ENCODE results near the gene FBXO9. TPM values are rescaled to one million over a fixed set of nuclear protein-coding genes. Genes with fewer than 3 reads are reported as not detected.

The FBXO9 gene
- total RNA-seq, 1 donor from 2014 or later = 50.8 TPM

GRCh38 chr6:53067849-53068361 is 2.7 kb downstream of the FBXO9 start:
- H3K27ac ChIP-seq = no peak overlapping the region
- H4K20me1 ChIP-seq (ENCODE audit: low read depth) = peaks cover 12% of the 10 kb centered on the region
- Mint-ChIP-seq H3K36me3 (peaks cover 2% of the 10 kb centered on the region), H3K9me3 (no peaks in the 10 kb centered on the region), H3K4me1 (peaks cover 10% of the 10 kb centered on the region), H3K4me3 (no peak overlapping the region), H3K27me3 (ENCODE audit: insufficient read depth, low read depth) (peaks cover 6% of the 10 kb centered on the region), H3K27ac (no peak overlapping the region)
- peaks cover 2% of the 10 kb centered on the region for H3K27me3 ChIP-seq
- no peak overlapping the region for H2AFZ ChIP-seq (replicated peaks)
- peaks cover 23% of the 10 kb centered on the region for H3K79me2 ChIP-seq (ENCODE audit: low read depth)
- no peaks in the 10 kb centered on the region for H3K9me3 ChIP-seq (ENCODE audit: low read depth)
- H3K4me2 ChIP-seq = no peak overlapping the region
- H3F3A ChIP-seq (ENCODE audit: low read depth) = peaks cover 1% of the 10 kb centered on the region
- DNase-seq (ENCODE audit: low spot score) = no peak
- no peaks in the 10 kb centered on the region for H3K36me3 ChIP-seq
- no peak overlapping the region for H3K9ac ChIP-seq
- no peak overlapping the region for H3K4me3 ChIP-seq
- TF ChIP-seq CTCF (IDR thresholded peaks at IDR 0.05) (no peak), EZH2phosphoT487 (IDR thresholded peaks at IDR 0.05) (no peak)
- H3K4me1 ChIP-seq = peaks cover 8% of the 10 kb centered on the region

DNA sequence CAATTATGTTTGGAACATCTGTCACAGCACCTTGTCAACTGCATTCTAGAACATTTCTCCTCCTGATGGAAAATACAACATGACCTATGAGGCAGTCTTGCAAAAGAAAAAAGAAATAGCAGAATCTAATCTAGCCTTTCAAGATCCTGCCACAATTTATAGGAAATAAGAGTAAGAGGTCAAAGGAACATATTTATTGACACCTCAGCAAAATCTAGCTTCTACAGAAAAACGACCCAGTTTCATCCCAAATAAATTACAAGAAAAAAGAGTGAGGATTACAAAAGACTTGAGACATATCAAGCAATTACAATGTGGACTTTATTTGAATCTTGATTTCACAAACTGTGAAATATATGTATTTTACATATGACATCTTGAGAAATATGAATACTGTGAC is 4.2 kb downstream of the FBXO9 start:
- Histone ChIP-seq H3K27ac (no peak overlapping the region), H3K27me3 (no peaks in the 10 kb centered on the region), H3K79me2 (ENCODE audit: low read depth) (peaks cover 23% of the 10 kb centered on the region), H4K20me1 (ENCODE audit: low read depth) (peaks cover 12% of the 10 kb centered on the region), H3K4me1 (peaks cover 8% of the 10 kb centered on the region), H3K36me3 (no peaks in the 10 kb centered on the region), H3F3A (ENCODE audit: low read depth) (no peaks in the 10 kb centered on the region), H2AFZ (replicated peaks) (no peak overlapping the region), H3K4me3 (no peak overlapping the region), H3K9ac (no peak overlapping the region), H3K4me2 (no peak overlapping the region), H3K9me3 (ENCODE audit: low read depth) (no peaks in the 10 kb centered on the region)
- Mint-ChIP-seq H3K36me3 (peaks cover 10% of the 10 kb centered on the region), H3K4me1 (peaks cover 9% of the 10 kb centered on the region), H3K27me3 (ENCODE audit: insufficient read depth, low read depth) (peaks cover under 1% of the 10 kb centered on the region), H3K9me3 (no peaks in the 10 kb centered on the region), H3K27ac (no peak overlapping the region), H3K4me3 (no peak overlapping the region)
- TF ChIP-seq CTCF (IDR thresholded peaks at IDR 0.05) (no peak), EZH2 (IDR thresholded peaks at IDR 0.05) (no peak), EZH2phosphoT487 (IDR thresholded peaks at IDR 0.05) (no peak)
- DNase-seq (ENCODE audit: low spot score) = no peak

DNA sequence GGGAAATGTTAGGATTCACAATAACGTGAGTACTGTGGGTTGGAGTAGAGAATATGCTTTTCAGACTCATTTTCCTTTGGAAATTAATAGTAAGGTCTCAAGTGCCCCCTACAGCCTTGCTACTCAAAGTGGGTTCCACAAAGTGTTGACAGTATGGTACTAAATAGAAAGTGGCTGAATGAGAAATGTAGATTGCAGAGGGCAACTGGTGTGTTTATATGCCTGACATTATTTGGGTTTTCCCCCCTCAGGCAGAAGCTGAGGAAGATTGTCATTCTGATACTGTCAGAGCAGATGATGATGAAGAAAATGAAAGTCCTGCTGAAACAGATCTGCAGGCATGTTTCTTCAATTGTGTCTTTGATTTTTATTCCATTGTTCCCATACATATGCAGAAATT is 5.6 kb downstream of the FBXO9 start:
- H3K4me3 ChIP-seq = no peak overlapping the region
- no peak overlapping the region for H3K9ac ChIP-seq
- H3K4me2 ChIP-seq = no peak overlapping the region
- H3F3A ChIP-seq (ENCODE audit: low read depth) = no peaks in the 10 kb centered on the region
- H3K27ac Mint-ChIP-seq = no peak overlapping the region
- no peak overlapping the region for H3K4me3 Mint-ChIP-seq
- H3K27me3 ChIP-seq = no peaks in the 10 kb centered on the region
- H3K79me2 ChIP-seq (ENCODE audit: low read depth) = peaks cover 20% of the 10 kb centered on the region
- no peak overlapping the region for H2AFZ ChIP-seq (replicated peaks)
- peaks cover 14% of the 10 kb centered on the region for H3K36me3 Mint-ChIP-seq
- no peaks in the 10 kb centered on the region for H3K27me3 Mint-ChIP-seq (ENCODE audit: insufficient read depth, low read depth)
- H3K9me3 Mint-ChIP-seq = no peaks in the 10 kb centered on the region
- H3K4me1 ChIP-seq = peaks cover 8% of the 10 kb centered on the region
- H3K27ac ChIP-seq = no peak overlapping the region
- peaks cover 12% of the 10 kb centered on the region for H4K20me1 ChIP-seq (ENCODE audit: low read depth)
- TF ChIP-seq EZH2 (IDR thresholded peaks at IDR 0.05) (no peak), CTCF (IDR thresholded peaks at IDR 0.05) (peak; percentile 5)
- no peaks in the 10 kb centered on the region for H3K36me3 ChIP-seq
- H3K4me1 Mint-ChIP-seq = peaks cover 9% of the 10 kb centered on the region
- DNase-seq (ENCODE audit: low spot score) = no peak
- no peaks in the 10 kb centered on the region for H3K9me3 ChIP-seq (ENCODE audit: low read depth)

Measured in neural progenitor cell (in vitro differentiated cells).